ENCODE data around the gene IGF1R.

- TF ChIP-seq POLR2A (IDR thresholded peaks at IDR 0.05): no peak
- TF ChIP-seq POLR2AphosphoS5 (IDR thresholded peaks at IDR 0.05; ENCODE audit: insufficient read depth in 1 of 2, low read depth in 1 of 2): no peak
- TF ChIP-seq CTCF (IDR thresholded peaks at IDR 0.05): no peak
Observed at GRCh38 chr15:98666841-98667240, 18.5 kb downstream of the IGF1R start.
